HG03025 (cell line): ENCODE data around the gene ADAMTS16.

Source experiments
- ATAC-seq: cut with Tn5 transposase; IDR thresholded peaks from one replicate; pipeline ENCODE4 v1.9.1; 2021; ENCODE audit warnings: mild to moderate bottlenecking, moderate library complexity; ENCODE audit not compliant: unreplicated experiment, low FRiP score

The ADAMTS16 gene

GRCh38 chr5:5335700-5336264 is 195.7 kb downstream of the ADAMTS16 start:
- no peak for ATAC-seq

- ATAC-seq: no peak
These were observed 199.1 kb downstream of the ADAMTS16 start for GRCh38 chr5:5339257-5339656.

- ATAC-seq: no peak
These were observed 200.1 kb downstream of the ADAMTS16 start for GRCh38 chr5:5340206-5340729.

- ATAC-seq: no peak
These were observed 201.6 kb downstream of the ADAMTS16 start for GRCh38 chr5:5341531-5342292.

GRCh38 chr5:5342784-5343183 is 202.7 kb downstream of the ADAMTS16 start:
- ATAC-seq: no peak

- ATAC-seq: no peak
These were observed 203.4 kb downstream of the ADAMTS16 start for GRCh38 chr5:5343568-5343967.

- ATAC-seq: no peak
These were observed 204.0 kb downstream of the ADAMTS16 start for GRCh38 chr5:5344051-5344571.

GRCh38 chr5:5344606-5345005 is 204.5 kb downstream of the ADAMTS16 start:
- ATAC-seq: no peak

- ATAC-seq: no peak
These were observed 207.3 kb downstream of the ADAMTS16 start for GRCh38 chr5:5347442-5347841.

GRCh38 chr5:5348135-5348534 is 208.0 kb downstream of the ADAMTS16 start:
- no peak for ATAC-seq

GRCh38 chr5:5348576-5348975 is 208.4 kb downstream of the ADAMTS16 start:
- ATAC-seq: no peak

- no peak for ATAC-seq
These were observed 210.0 kb downstream of the ADAMTS16 start for GRCh38 chr5:5350101-5350500.

GRCh38 chr5:5351288-5351979 is 211.3 kb downstream of the ADAMTS16 start:
- no peak for ATAC-seq

GRCh38 chr5:5352675-5353074 is 212.5 kb downstream of the ADAMTS16 start:
- ATAC-seq: no peak

- ATAC-seq: no peak
These were observed 213.6 kb downstream of the ADAMTS16 start for GRCh38 chr5:5353681-5354080.

- ATAC-seq: no peak
These were observed 216.6 kb downstream of the ADAMTS16 start for GRCh38 chr5:5356765-5357164.

GRCh38 chr5:5359618-5360017 is 219.5 kb downstream of the ADAMTS16 start:
- no peak for ATAC-seq

- no peak for ATAC-seq
These were observed 220.3 kb downstream of the ADAMTS16 start for GRCh38 chr5:5360363-5360940.

GRCh38 chr5:5360941-5361520 is 220.9 kb downstream of the ADAMTS16 start:
- no peak for ATAC-seq

GRCh38 chr5:5363045-5363444 is 222.9 kb downstream of the ADAMTS16 start:
- no peak for ATAC-seq
